ENCODE measurements around the gene OR8K5.

OR8K5 gene

GRCh38 chr11:56207790-56208189 lies 47.7 kb upstream of the OR8K5 start (continued):
- TF ChIP-seq ZNF707 (tag by site-specific recombination; IDR thresholded peaks at IDR 0.05) = no peak
- TF ChIP-seq ZNF24 (tag by site-specific recombination; IDR thresholded peaks at IDR 0.05) = no peak
- no peak for TF ChIP-seq ZNF610 (tag by site-specific recombination; IDR thresholded peaks at IDR 0.05; ENCODE audit: borderline replicate concordance)
- TF ChIP-seq ZNF518A (tag by site-specific recombination; conservative IDR thresholded peaks at IDR 0.05; ENCODE audit: low read depth) = no peak

GRCh38 chr11:56197367-56197766 lies 37.2 kb upstream of the OR8K5 start:
- POLR2A ChIA-PET = no interaction called here

DNA sequence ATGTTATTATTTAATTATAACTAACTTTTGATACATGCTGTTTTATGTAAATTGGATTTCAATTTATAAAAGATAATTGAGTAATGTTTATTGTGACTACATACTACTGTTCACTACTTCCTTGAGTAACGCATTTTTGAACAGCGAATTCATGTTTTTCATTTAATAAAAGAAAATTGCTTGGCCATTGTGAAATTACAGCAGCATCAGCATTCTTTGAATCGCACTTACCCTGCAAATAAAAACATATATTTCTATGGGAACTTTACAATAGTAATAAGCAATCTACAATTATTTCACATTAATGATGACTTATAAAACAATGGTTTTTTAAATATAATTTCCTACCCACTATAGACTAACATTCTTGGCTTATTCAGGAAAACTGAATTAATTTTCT lies 36.6 kb upstream of the OR8K5 start:
- no peak overlapping the region for H3K4me3 ChIP-seq (ENCODE audit: low read depth, low read length)
- H3K36me3 ChIP-seq (ENCODE audit: control insufficient read depth in 2 of 2, insufficient read depth in 1 of 2, low read length in 2 of 2) = no peaks in the 10 kb centered on the region
- ChIA-PET CTCF (no interaction called here), POLR2A (no interaction called here)
- no peaks in the 10 kb centered on the region for H3K9me3 ChIP-seq (ENCODE audit: control insufficient read depth, insufficient read depth, low read depth, low read length)
- H3K4me1 ChIP-seq (ENCODE audit: control insufficient read depth, insufficient read depth, low read length) = no peaks in the 10 kb centered on the region
- no peak overlapping the region for H3K27ac ChIP-seq (ENCODE audit: extremely low read depth, low read depth, low read length)
- TF ChIP-seq, protein P1, sequence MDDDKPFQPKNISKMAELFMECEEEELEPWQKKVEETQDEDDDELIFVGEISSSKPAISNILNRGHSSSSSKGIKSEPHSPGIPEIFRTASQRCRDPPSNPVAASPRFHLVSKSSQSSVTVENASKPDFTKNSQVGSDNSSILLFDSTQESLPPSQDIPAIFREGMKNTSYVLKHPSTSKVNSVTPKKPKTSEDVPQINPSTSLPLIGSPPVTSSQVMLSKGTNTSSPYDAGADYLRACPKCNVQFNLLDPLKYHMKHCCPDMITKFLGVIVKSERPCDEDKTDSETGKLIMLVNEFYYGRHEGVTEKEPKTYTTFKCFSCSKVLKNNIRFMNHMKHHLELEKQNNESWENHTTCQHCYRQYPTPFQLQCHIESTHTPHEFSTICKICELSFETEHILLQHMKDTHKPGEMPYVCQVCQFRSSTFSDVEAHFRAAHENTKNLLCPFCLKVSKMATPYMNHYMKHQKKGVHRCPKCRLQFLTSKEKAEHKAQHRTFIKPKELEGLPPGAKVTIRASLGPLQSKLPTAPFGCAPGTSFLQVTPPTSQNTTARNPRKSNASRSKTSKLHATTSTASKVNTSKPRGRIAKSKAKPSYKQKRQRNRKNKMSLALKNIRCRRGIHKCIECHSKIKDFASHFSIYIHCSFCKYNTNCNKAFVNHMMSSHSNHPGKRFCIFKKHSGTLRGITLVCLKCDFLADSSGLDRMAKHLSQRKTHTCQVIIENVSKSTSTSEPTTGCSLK (tag by site-specific recombination; IDR thresholded peaks at IDR 0.05) = no peak
- TF ChIP-seq WT1 (tag by site-specific recombination; IDR thresholded peaks at IDR 0.05) = no peak
- no peak for TF ChIP-seq KLF7 (tag by site-specific recombination; IDR thresholded peaks at IDR 0.05; ENCODE audit: borderline replicate concordance)
- TF ChIP-seq ZNF280D (tag by site-specific recombination; IDR thresholded peaks at IDR 0.05) = no peak
- TF ChIP-seq ZNF138 (tag by site-specific recombination; IDR thresholded peaks at IDR 0.05; ENCODE audit: borderline replicate concordance) = no peak
- TF ChIP-seq, protein P2, sequence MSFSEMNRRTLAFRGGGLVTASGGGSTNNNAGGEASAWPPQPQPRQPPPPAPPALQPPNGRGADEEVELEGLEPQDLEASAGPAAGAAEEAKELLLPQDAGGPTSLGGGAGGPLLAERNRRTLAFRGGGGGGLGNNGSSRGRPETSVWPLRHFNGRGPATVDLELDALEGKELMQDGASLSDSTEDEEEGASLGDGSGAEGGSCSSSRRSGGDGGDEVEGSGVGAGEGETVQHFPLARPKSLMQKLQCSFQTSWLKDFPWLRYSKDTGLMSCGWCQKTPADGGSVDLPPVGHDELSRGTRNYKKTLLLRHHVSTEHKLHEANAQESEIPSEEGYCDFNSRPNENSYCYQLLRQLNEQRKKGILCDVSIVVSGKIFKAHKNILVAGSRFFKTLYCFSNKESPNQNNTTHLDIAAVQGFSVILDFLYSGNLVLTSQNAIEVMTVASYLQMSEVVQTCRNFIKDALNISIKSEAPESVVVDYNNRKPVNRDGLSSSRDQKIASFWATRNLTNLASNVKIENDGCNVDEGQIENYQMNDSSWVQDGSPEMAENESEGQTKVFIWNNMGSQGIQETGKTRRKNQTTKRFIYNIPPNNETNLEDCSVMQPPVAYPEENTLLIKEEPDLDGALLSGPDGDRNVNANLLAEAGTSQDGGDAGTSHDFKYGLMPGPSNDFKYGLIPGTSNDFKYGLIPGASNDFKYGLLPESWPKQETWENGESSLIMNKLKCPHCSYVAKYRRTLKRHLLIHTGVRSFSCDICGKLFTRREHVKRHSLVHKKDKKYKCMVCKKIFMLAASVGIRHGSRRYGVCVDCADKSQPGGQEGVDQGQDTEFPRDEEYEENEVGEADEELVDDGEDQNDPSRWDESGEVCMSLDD (tag by site-specific recombination; IDR thresholded peaks at IDR 0.05) = no peak
- no peak for TF ChIP-seq KLF1 (tag by site-specific recombination; IDR thresholded peaks at IDR 0.05)
- TF ChIP-seq ZNF837 (tag by site-specific recombination; IDR thresholded peaks at IDR 0.05) = no peak

More at GRCh38 chr11:56197367-56197766, 37.2 kb upstream of the OR8K5 start:
- no peaks in the 10 kb centered on the region for H3K36me3 ChIP-seq (ENCODE audit: control insufficient read depth in 2 of 2, insufficient read depth in 1 of 2, low read length in 2 of 2)
- CTCF ChIA-PET = no interaction called here
- no peak overlapping the region for H3K4me3 ChIP-seq (ENCODE audit: low read depth, low read length)
- no peaks in the 10 kb centered on the region for H3K4me1 ChIP-seq (ENCODE audit: control insufficient read depth, insufficient read depth, low read length)
- no peak overlapping the region for H3K27ac ChIP-seq (ENCODE audit: extremely low read depth, low read depth, low read length)
- TF ChIP-seq ZNF510 (tag by site-specific recombination; IDR thresholded peaks at IDR 0.05; ENCODE audit: insufficient replicate concordance) (no peak), ZNF138 (tag by site-specific recombination; IDR thresholded peaks at IDR 0.05; ENCODE audit: borderline replicate concordance) (no peak), ZNF658 (tag by site-specific recombination; IDR thresholded peaks at IDR 0.05) (no peak), GLIS1 (tag by site-specific recombination; IDR thresholded peaks at IDR 0.05) (no peak), ZNF501 (tag by site-specific recombination; IDR thresholded peaks at IDR 0.05) (no peak), SP3 (tag by site-specific recombination; IDR thresholded peaks at IDR 0.05) (no peak)
- TF ChIP-seq, protein P3, sequence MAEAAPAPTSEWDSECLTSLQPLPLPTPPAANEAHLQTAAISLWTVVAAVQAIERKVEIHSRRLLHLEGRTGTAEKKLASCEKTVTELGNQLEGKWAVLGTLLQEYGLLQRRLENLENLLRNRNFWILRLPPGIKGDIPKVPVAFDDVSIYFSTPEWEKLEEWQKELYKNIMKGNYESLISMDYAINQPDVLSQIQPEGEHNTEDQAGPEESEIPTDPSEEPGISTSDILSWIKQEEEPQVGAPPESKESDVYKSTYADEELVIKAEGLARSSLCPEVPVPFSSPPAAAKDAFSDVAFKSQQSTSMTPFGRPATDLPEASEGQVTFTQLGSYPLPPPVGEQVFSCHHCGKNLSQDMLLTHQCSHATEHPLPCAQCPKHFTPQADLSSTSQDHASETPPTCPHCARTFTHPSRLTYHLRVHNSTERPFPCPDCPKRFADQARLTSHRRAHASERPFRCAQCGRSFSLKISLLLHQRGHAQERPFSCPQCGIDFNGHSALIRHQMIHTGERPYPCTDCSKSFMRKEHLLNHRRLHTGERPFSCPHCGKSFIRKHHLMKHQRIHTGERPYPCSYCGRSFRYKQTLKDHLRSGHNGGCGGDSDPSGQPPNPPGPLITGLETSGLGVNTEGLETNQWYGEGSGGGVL (tag by site-specific recombination; IDR thresholded peaks at IDR 0.05) = no peak
- H3K9me3 ChIP-seq (ENCODE audit: control insufficient read depth, insufficient read depth, low read depth, low read length) = no peaks in the 10 kb centered on the region

Data from HEK293 (cell line).